Rectal smooth muscle tissue (tissue), 1 donor: ENCODE results near the gene IGF2R.
"Not testable (repeated sequence)": the region's sequence is repeated elsewhere in the genome, so short reads cannot be mapped to it uniquely, and the experiment has no call there.

Experiments used
- H3K27ac ChIP-seq: one replicate; pipeline ENCODE4 v1.7.0; 2013; ENCODE audit warnings: low read depth, low read length, inconsistent platforms
- H3K27me3 ChIP-seq: one replicate; pipeline ENCODE4 v1.7.0; 2013; ENCODE audit warnings: low read length; ENCODE audit not compliant: control insufficient read depth, insufficient read depth
- H3K36me3 ChIP-seq: one replicate; pipeline ENCODE4 v1.7.0; 2013; ENCODE audit warnings: low read length; ENCODE audit not compliant: control insufficient read depth, insufficient read depth
- H3K4me1 ChIP-seq: one replicate; pipeline ENCODE4 v1.7.0; 2013; ENCODE audit warnings: low read length; ENCODE audit not compliant: control insufficient read depth, insufficient read depth
- H3K4me3 ChIP-seq: one replicate; pipeline ENCODE4 v1.7.0; 2013; ENCODE audit warnings: low read length
- H3K9ac ChIP-seq: one replicate; pipeline ENCODE4 v1.7.0; 2013; ENCODE audit warnings: low read length

IGF2R gene

GRCh38 chr6:160085226-160085625, 116.3 kb downstream of the IGF2R start:
- no peak overlapping the region for H3K4me3 ChIP-seq
- H3K27ac ChIP-seq, result no peak overlapping the region
- H3K4me1 ChIP-seq, result peaks cover 9% of the 10 kb centered on the region
- H3K27me3 ChIP-seq, result no peaks in the 10 kb centered on the region
- peaks cover 33% of the 10 kb centered on the region for H3K36me3 ChIP-seq
- no peak overlapping the region for H3K9ac ChIP-seq

- H3K4me3 ChIP-seq, result no peak overlapping the region
- peaks cover 32% of the 10 kb centered on the region for H3K36me3 ChIP-seq
- no peak overlapping the region for H3K27ac ChIP-seq
- H3K9ac ChIP-seq, result no peak overlapping the region
- H3K4me1 ChIP-seq, result peaks cover 9% of the 10 kb centered on the region
- no peaks in the 10 kb centered on the region for H3K27me3 ChIP-seq
Measured at GRCh38 chr6:160085713-160086505, 117.0 kb downstream of the IGF2R start.

GRCh38 chr6:160086754-160087153, 117.9 kb downstream of the IGF2R start:
- H3K27ac ChIP-seq, result no peak overlapping the region
- peaks cover 9% of the 10 kb centered on the region for H3K4me1 ChIP-seq
- peaks cover 36% of the 10 kb centered on the region for H3K36me3 ChIP-seq
- H3K27me3 ChIP-seq, result no peaks in the 10 kb centered on the region
- no peak overlapping the region for H3K9ac ChIP-seq
- H3K4me3 ChIP-seq, result no peak overlapping the region

DNA sequence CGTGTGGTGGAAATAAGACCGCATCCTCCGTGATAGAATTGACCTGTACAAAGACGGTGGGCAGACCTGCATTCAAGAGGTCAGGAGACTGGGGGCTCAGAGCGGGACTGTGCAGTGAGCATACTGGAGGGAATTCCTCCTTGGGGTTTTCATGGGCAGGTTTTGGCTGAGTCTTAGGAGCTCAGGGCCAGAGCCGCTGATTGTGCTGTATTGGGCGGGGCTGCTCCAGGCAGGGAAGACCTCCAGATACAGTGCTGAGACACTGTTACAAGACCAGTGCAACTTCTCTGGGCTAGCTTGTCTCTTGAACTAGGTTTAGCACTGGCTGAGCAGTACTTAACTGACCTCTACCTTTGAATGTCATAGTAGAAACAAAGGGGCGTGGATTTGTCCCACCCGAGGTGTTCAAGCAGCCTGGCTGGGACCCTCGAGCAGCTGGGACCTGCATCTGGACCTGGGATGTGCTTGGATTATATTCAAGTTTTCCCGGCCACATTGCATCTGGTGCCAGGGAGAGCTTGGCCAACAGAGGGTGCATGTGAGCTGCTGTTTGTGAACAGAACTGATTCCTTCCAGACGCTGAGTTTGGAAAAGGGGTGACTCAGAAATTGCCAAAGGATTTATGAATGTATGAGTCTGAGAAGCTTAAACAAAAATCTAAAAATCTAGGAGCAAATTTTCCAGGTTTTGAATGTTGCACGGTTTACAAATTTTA, 119.3 kb downstream of the IGF2R start:
- H3K4me3 ChIP-seq, result no peak overlapping the region
- H3K27me3 ChIP-seq, result no peaks in the 10 kb centered on the region
- H3K4me1 ChIP-seq, result peaks cover 9% of the 10 kb centered on the region
- peaks cover 47% of the 10 kb centered on the region for H3K36me3 ChIP-seq
- H3K27ac ChIP-seq, result peak overlapping the region; percentile 75
- no peak overlapping the region for H3K9ac ChIP-seq

DNA sequence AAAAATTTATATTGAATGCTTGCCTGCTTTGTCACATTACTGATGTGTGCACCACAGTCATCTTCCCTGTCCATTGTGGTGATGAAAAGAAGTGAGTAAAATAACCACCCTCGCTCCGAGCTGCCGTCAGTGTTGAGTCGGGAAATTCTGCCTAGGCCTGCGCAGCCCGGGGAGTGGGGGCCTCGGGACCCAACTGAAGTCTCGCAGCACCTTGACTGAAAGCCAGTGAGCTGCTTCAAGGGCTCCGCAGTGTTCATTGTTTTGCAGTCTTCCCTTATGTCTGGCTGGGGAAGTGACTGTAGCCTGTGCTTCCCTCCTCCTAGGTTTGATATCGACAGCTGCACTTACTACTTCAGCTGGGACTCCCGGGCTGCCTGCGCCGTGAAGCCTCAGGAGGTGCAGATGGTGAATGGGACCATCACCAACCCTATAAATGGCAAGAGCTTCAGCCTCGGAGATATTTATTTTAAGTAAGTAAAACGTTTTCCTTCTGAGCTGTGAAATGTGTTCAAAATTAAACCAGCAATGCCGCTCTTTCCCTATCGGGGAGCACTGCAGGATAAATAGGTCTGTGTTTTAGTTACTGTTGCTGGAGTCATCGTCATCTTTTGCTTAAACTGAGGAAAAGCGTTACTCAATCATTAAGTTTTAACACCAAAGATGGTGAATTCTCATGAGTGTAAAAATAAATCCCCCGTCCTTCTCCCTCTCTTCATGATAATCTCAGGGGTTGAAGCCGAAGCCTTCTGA, 120.1 kb downstream of the IGF2R start:
- H3K4me3 ChIP-seq, result peak overlapping the region; percentile 9
- no peaks in the 10 kb centered on the region for H3K27me3 ChIP-seq
- peaks cover 9% of the 10 kb centered on the region for H3K4me1 ChIP-seq
- H3K27ac ChIP-seq, result peak overlapping the region; percentile 75
- H3K36me3 ChIP-seq, result peaks cover 52% of the 10 kb centered on the region
- no peak overlapping the region for H3K9ac ChIP-seq

GRCh38 chr6:160089534-160089897, 120.6 kb downstream of the IGF2R start:
- Histone ChIP-seq H3K4me1 (peaks cover 9% of the 10 kb centered on the region), H3K27me3 (no peaks in the 10 kb centered on the region), H3K36me3 (peaks cover 50% of the 10 kb centered on the region), H3K4me3 (no peak overlapping the region), H3K27ac (peak overlapping the region; percentile 75), H3K9ac (no peak overlapping the region)

DNA sequence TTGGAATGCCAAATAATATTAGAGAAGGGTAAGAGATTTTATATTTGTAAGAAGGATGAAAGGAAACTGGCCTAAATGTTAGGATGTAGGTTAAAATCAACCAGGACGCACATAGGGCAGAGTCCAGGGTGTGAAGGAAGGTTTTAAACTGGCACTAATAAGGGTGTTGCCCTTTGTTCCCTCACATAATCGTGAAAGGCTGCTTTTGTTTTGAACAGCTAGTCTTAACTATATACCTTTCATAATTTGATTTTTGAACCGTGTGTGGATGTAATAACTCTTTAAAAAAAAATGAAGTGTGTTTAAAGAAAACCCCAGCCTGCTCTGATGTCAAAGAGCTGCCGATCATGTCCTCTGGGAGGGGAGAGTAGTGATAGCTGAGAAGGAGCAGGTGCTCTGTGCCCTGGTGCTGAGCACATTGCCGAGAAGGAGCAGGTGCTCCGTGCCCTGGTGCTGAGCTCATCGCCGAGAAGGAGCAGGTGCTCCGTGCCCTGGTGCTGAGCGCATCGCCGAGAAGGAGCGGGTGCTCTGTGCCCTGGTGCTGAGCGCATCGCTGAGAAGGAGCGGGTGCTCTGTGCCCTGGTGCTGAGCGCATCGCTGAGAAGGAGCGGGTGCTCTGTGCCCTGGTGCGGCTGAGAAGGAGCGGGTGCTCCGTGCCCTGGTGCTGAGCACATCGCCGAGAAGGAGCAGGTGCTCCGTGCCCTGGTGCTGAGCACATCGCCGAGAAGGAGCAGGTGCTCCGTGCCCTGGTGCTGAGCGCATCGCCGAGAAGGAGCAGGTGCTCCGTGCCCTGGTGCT, 121.8 kb downstream of the IGF2R start:
- not testable (repeated sequence) for H3K27me3 ChIP-seq, H3K9ac ChIP-seq, H3K4me1 ChIP-seq, H3K4me3 ChIP-seq
- peak overlapping the region; percentile 75 for H3K27ac ChIP-seq
- H3K36me3 ChIP-seq, result peaks cover 54% of the 10 kb centered on the region

- H3K36me3 ChIP-seq, result peaks cover 49% of the 10 kb centered on the region
- not testable (repeated sequence) for H3K27ac ChIP-seq, H3K4me1 ChIP-seq, H3K4me3 ChIP-seq, H3K9ac ChIP-seq, H3K27me3 ChIP-seq
Measured at GRCh38 chr6:160092176-160092575, 123.3 kb downstream of the IGF2R start.

GRCh38 chr6:160092602-160093001, 123.7 kb downstream of the IGF2R start:
- no peak overlapping the region for H3K4me3 ChIP-seq
- H3K27me3 ChIP-seq, result no peaks in the 10 kb centered on the region
- H3K9ac ChIP-seq, result no peak overlapping the region
- H3K4me1 ChIP-seq, result peaks cover 9% of the 10 kb centered on the region
- H3K36me3 ChIP-seq, result peaks cover 48% of the 10 kb centered on the region
- no peak overlapping the region for H3K27ac ChIP-seq

GRCh38 chr6:160093061-160093460, 124.2 kb downstream of the IGF2R start:
- no peak overlapping the region for H3K27ac ChIP-seq
- no peaks in the 10 kb centered on the region for H3K27me3 ChIP-seq
- H3K36me3 ChIP-seq, result peaks cover 48% of the 10 kb centered on the region
- peaks cover 9% of the 10 kb centered on the region for H3K4me1 ChIP-seq
- H3K4me3 ChIP-seq, result no peak overlapping the region
- no peak overlapping the region for H3K9ac ChIP-seq

DNA sequence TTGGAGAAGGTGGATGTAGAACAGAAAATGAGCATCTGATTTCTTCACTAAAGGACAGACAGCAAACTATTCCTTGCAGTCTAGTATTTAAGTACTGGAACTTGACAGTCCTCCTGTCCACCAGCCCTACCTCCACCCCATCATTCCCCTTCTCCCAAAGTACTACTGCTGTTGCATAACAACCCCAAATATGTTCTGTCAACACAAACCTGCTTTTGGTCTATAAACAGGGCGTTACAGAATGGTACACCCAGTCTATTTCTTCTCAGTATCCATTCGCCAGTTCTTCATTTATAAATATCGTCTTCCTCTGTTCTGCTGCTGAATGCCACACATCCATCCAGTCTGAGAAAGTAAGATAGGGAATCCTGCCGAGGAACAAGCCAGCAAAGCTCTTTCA, 125.1 kb downstream of the IGF2R start:
- H3K9ac ChIP-seq, result no peak overlapping the region
- peaks cover 47% of the 10 kb centered on the region for H3K36me3 ChIP-seq
- H3K4me1 ChIP-seq, result peaks cover 6% of the 10 kb centered on the region
- H3K27ac ChIP-seq, result no peak overlapping the region
- no peak overlapping the region for H3K4me3 ChIP-seq
- no peaks in the 10 kb centered on the region for H3K27me3 ChIP-seq
